Measurements from ENCODE around the gene AGO3.
A peak's percentile ranks its signal among the peaks of the same experiment; 100 is the strongest.
"Not testable (repeated sequence)": the region's sequence is repeated elsewhere in the genome, so short reads cannot be mapped to it uniquely, and the experiment has no call there.

The AGO3 gene

DNA sequence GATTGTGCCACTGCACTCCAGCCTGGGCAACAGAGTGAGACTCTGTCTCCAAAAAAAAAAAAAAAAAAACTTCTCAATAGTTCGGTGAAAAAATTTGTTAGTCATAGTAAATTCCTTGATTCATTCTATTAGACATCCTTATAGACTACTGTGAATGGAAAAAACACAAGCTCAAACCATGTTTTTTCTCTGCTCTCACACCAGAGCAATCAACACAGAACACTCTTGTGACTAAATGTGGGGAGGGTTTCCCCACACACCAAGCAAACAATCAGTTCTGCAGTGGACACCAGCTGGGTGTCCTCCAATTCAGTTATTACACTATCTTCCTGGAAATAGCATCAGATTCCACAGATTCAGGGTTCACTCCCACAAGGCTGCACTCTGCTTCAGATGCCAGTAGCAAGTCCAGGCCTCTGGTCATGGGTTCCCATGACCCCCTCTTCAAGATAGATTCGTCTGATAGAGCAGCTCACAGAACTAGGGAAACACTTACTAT is 83.9 kb downstream of the AGO3 start:
- no peak for DNase-seq

DNA sequence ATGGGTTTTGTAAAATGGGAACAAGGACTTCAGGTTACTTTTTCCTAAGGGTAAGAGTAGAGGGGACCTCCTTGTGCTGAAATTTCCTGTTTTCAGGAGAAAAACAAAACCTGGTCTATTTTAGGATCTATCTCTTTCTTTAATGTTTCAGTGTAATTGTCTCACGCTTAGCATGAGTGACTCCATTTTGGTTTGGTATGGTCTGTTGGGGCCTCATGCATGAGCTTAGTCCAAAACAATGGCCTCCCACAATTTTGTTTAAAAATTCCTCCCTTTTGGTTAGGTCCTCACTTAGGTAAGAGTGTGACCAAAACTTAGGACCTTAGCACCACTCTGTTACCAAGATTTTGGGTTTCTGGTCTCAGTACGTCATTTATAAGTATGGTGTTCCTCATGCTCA is 85.8 kb downstream of the AGO3 start:
- no peak for DNase-seq

DNA sequence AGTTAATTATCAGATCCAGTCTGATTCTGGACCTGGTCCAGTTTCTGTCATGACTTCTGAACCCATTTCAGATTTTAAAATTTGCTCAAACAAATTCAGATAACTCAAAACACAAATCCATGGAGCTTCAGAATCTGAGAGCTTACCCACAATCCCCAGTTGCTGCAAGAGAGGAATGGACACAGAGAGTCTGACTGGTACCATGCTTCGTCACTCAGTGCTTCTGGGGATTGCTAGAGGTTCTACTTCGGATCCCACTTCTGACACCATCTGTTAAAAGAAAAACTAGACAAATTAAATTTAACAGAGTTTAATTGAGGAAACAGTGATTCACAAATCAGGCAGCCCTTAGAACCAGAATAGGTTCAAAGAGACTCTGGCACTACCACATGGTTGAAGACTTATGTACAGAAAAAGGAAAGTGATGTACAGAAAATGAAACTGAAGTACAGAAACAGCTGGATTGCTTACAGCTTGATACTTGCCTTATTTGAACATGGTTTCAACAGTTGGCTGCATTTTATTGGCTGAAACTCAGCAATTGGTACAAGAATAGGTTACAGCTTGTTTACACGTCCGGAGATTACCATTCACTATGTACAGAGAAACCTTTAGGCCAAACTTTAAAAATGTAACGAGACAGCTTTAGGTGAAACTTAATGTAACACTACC is 92.3 kb downstream of the AGO3 start:
- no peak for DNase-seq

DNA sequence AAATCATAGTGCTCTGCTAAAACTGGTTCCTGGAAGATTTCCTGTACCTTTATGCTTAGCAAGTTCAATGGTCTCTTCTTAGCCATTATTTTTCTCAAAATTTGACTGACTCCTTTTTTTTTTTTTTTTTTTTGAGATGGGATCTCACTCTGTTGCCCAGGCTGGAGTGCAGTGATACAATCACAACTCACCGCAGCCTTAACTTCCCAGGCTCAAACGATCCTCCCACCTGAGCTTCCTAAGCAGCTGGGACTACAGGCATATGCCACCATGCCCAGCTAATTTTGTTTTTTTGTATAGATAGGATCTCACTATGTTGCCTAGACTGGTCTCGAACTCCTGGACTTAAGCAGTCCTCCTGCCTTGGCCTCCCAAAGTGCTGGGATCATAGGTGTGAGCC is 93.1 kb downstream of the AGO3 start:
- DNase-seq = not testable (repeated sequence)

DNA sequence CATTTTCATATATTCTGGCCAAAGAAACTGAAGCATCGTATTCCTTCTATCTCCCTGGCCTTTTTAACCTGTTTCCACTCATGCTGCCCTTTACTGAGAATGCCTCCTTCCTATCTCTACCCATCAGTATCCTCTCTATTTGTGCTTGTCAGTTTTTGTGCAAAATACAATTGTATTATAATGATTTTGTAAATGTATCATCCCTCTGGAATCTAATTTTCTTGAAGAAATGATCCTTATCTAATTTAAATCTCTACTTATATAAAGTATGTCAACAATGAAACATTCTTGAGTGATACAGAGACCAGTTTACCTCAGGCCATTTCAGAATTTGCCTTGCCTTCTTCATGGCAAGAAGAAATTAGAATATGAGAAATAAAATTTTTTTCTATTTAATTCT is 93.9 kb downstream of the AGO3 start:
- no peak for DNase-seq

DNA sequence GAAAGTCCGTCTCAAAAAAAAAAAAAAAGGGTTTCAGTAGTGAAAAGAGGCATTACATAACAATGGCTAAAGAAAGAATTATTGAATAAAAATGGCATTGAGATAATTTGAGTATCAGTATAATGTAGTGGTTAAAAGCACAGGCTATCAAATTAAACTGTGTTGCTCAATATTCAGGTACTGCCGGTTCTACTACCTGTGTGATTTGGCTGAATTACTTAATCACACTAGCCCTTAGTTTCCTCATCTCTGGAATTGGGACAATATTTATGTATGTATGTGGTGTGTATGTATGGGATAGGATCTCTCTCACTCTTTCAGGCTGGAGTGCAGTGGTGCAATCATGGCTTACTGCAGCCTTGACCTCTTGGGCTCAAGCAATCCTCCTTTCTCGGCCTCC is 96.9 kb downstream of the AGO3 start:
- no peak for DNase-seq

DNA sequence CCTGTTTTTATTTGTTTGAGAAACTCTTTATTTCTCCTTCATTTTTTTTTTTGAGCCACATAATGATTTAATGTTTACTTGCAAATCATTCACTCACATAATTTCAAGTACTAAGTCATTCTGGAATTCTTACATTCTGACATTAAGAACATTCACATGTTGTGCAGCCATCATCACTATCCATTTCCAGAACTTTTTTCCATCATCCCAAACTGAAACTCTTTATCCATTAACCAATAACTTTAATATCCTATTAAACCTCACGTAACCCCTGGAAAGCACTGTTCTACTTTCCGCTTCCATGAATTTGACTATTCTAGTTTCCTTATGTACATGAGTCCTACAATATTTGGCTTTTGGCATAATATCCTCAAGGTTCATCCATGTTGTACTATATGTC is 100.5 kb downstream of the AGO3 start:
- no peak for DNase-seq

DNA sequence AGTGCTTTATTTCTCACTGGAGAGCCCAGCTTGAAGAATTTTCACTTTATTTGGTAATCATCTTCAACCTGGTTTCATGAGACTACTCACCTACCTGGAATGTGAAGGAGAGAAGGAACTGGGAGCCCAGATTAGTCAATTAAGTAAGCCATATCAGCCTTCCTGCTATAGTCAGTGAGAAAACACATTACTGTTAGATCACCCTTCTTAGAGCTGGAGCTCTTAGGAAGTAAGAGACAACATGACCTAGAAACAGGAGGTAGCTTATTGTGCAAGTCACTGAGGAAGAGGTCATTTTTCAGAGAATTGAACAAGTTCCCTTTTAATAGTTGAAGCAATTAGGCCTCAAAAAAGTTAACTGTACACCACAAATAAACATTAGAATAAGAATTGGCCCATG is 103.8 kb downstream of the AGO3 start:
- DNase-seq = no peak

DNA sequence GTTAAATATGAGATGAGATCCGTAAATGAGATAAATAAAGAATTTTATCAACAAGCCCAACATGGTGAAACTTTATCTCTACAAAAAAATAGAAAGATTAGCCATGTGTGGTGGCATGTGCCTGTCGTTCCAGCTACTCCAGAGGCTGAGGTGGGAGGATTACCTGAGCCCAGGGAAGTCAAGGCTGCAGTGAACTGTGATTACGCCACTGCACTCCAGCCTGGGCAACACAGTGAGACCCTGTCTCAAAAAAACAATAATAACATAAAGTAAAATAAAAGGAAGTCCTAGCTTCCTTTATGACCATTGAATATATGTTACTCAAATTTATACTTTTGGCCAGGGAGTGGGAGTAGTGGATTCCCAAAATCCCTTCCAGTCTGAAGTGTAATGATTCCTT is 104.2 kb downstream of the AGO3 start:
- no peak for DNase-seq

DNA sequence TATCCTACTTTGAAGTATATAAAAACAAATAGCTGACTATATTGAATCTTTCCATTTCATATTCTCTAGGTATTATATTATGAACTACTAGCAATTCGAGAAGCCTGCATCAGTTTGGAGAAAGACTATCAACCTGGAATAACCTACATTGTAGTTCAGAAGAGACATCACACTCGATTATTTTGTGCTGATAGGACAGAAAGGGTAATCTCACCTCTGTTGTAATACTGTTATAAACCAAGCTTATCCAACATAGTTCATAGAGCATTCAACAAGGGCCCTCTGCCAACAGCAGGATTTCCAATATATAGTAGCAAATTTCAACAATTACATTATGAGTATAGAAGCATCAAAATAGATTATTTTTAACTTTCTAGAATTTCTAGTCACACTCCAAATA is 109.3 kb downstream of the AGO3 start:
- no peak for DNase-seq

DNA sequence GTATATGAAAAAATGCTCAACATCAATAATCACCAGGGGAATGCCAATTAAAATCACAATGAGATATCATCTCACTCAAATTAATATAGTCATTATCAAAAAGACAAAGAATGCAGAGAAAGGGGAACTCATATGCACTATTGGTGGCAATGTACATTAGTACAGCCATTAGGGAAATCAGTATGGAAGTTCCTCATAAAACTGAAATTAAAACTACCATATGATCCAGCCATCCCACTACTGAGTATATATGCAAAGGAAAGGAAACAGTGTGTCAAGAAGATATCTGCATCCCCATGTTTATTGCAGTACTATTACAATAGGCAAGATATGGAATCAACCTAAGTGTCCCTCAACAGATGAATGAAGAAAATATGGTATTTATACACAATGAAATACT is 120.9 kb downstream of the AGO3 start:
- no peak for DNase-seq

DNA sequence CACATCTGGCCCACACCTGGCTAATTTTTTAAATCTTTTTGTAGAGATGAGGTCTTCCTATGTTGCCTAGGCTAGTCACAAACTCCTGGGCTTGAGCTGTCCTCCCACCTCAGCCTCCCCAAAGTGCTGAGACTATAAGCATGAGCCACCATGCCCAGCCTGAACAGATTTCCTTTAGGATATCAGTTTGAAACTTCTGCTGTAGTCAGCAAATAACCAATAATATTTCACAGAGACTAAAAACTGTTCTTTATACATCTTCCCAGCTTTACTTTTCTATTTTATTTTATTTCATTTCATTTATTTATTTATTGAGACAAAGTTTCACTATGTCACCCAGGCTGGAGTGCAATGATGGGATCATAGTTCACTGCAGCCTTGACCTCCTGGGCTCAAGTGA is 123.1 kb downstream of the AGO3 start:
- DNase-seq = no peak

DNA sequence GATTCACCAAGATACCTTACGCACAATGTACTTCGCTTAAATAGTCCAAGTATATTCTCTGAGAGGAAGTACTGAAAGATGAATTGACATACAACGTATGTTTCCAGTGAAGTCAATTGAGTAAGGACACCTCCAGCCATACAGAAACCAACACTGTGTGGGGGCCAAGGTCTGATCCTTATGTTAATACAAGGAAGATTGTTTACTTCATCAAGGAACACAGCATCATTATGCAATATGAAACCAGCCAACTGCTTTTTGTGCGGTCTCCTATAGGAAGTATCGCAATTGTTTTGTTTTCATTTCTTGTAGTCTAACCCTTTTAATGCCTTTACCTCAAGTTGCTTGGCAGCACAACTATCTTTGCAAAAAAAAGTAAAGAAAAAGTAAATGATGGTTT is 124.8 kb downstream of the AGO3 start:
- DNase-seq = no peak

DNA sequence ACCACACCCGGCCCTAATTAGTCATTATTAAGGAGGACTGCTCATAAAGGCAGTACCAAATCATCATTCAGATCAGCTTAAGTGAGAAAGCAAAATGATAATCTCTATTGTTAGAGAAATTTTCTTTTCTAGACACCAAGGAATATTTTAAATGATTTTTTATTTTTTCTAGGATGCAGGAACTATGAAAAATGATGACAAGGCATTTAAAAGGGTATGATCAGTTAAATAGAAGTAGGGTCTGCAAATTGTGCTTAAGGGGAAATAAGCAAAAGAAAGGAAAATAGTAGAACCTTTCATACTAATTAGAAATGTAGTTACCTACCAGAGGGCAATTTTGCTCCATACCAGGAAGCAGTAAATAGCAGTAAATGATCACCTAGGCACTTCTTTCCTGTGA is 131.4 kb downstream of the AGO3 start:
- DNase-seq = no peak

DNA sequence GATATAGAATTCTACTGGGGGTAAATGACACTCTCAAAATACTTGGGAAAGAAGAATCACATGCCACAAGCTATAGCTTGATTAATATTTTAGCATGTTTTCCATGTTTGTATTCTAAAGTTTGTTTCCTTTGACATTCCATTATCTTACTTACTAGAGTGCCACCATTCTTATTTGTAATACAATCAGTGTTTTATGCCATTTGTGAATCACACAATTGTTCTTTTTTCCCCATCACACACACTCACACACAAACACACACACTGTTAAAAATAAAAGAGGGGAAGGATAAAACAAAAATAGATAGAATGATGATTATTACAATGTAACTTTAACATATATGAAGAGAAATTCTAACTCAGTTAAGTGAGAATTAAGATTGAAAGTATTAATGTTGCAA is 137.0 kb downstream of the AGO3 start:
- DNase-seq = no peak

DNA sequence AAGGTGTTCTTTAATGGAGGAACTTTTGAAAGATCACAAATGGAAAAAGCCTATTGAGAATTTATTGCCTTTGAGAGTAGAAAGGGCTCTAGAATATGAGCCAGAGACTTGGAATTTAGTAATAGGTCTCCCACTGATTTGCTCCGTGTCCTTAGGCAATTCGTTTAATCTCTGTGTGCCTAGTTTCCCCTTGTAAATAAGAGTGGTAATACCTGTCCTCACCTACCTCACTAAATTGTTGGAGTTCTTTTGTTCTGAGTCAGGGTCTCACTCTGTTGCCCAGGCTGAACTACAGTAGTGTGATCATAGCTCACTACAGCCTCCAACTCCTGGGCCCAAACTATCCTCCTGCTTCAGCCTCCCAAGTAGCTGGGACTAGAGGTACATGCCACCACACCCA is 138.0 kb downstream of the AGO3 start:
- DNase-seq = no peak

DNA sequence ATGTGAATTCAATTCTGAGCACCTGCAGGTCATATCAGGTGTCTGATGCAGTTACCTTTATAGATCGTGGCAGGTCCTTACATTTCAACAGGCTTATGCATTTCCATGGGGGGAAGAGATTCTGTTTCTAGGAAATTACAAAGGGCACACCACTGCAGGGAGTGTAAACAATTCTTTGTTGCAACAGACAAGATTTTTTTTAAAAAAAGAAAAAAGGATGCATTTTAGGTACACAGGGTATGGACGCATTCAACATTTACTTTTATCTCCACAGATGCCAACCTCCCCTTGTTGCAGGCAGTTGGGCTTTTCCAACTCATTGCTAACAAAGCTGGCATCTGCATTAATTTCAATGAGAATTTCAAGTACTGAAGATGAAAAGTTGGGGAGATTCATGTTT is 139.4 kb downstream of the AGO3 start:
- DNase-seq = no peak

DNA sequence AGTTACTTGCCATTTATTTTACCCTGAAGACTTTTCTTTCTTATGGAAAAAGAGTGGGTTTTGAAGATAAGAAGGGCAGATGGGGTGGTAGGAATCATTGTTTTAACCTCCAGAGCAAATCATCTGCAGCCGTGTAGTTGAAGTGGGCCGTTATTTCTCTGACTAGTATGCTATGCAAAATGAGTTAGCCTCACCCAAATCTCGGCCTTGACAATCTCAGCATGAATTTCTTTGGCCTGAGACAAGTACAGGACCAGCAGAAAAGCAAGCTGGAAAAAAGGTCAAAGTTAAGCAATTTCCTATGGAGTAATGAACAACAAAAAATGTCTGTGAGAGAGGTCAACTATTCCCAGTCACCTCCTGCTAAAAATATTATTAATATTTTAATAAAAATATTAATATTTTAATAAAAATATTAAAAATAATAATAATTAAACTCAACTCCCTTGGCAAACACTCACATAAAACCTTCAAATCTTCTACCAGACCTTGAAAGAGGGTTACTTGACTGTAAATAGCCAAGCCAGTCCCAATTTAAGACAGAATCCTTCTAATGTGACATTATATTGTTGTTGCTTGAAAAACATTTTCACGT is 146.2 kb downstream of the AGO3 start:
- no peak for DNase-seq

DNA sequence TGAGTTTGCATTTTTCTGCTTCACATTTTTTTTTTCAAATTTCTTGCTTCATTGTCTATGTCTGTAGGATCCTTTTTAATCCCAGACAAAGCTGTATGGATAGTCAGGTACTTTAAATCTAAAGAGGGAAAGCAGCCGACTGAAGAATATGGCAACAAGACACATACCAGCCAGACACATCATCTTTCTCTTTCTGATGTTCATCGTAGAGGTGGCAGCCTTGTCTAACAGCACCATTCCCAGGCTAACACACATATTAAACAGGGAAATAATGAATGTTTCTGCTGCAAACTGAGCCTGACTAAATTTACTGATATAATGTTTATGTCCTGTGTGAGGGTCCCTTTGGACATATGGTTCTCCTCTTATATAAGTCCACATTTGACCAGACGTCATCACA is 149.3 kb downstream of the AGO3 start:
- DNase-seq = no peak

DNA sequence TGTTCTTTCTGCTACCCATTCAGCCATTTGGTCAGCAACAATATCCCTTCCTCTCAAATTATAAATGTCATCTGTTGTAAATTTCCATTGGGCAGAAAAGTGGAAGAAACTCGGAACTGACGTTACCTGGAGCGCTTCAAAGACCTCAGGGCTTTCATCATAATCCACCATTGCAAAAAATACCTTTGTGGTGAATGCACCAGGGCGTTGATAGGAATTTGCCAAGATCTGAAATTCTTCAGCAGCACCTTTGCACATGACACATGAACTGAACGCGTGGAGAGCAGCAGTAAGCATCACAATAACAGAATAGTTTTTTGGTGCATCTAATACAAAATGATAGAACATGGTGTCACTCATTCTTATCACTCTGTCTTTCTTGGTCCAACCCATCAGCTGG is 149.9 kb downstream of the AGO3 start:
- no peak for DNase-seq

DNA sequence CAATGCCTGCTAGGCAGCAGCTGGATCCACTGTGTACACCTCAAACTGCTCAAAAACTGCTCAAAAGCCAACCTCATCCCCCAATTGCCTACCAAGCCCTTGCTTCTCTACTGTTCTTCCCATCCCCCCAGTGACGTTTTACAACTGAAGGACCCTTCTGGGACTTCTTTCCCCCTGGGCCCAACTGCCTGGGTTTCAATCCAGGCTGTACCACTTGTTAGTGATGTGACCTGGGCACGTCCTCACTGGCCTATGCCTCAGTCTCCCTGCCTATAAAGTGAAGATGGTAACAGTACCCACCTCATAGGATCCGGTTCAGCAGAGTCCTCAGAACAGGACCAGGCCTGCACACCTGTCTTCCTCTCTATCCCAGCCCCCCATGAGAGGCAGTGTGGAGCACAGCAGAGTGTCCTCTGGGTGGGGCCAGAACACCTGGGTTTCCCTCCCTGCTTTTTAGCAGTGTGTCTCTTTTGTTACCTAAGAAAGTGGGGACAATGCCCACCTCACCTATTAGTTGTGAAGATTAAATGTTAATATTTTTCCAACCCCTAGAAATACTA is 151.1 kb downstream of the AGO3 start:
- no peak for DNase-seq

DNA sequence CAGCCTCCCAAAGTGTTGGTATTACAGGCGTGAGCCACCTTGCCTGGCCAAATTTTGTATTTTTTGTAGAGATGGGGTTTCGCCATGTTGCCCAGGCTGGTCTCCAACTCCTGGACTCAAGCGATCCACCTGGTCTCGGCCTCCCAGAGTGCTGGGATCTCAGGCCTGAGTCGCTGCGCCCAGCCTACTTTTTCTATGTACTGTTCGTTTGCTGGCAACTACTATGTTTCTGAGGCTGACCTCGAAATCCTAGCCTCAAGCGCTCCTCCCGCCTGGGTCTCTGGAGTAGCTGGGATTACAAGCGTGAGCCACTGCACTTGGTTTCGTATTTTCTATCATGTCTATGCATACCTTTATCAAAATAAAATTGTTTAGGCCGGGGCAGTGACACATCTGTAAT is 152.3 kb downstream of the AGO3 start:
- no peak for DNase-seq

DNA sequence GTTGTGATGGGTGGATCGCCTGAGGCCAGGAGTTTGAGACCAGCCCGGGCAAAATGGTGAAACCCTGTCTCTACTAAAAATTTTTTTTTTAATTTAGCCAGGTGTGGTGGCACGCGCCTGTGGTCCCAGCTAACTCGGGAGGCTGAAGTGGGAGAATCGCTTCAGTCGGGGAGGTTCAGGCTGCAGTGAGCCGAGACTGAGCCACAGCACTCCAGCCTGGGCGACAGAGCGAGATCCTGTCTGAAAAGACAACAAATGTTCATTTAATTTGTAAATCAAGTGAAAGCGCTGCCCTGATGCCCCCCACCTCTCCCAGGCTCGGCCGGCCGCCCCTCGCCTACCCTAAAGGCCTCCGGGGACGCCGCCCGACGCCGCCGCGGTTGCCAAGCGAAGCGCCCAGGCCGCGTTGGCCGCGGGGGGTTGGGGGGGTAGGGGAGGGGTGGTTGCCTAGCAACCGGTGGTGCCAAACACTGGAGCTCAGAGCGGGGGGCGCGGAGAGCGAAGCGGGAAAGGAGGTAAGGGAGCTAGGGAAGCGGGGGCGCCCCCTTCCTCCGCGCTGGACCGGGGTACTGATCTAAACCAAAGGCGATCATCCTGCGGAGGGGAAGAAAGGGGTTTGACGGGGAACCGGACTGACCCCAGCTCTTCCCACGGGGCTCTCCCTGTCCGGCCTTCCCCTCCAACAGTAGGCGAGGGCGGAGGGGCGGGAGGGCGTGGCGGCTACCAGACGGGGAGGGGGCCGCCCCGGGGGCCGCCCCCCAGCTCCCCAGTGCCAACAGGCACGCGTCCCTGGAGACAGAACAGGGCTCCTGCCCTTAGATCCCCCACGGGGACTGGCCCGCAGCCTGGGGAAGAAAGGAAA is 153.0 kb downstream of the AGO3 start, which contains the start of gene TEKT2:
Gene TEKT2, plus strand, starts transcription at position 460 of the 862 bp plus-strand sequence. CDS start 828 bp downstream, outside the sequence.
- DNase-seq = peak; percentile 86

All from right hindlimb (tissue), 1 donor.